Lower leg skin (tissue), 3 donors: ENCODE data around the gene KCNK7.

Experiments
- POLR2A ChIP-seq, 2 donors: fragments of 450-650 bp; IDR thresholded peaks; one replicate each; pipeline ENCODE4 v1.6.1; 2016 to 2017; ENCODE audit warnings: antibody characterized with exemption in 2 of 2, mild to moderate bottlenecking in 1 of 2, moderate library complexity in 1 of 2
- TF ChIP-seq, protein P1 (sequence below), 3 donors: fragments of 450-650 bp; IDR thresholded peaks; one replicate each; pipeline ENCODE4 v1.5.1; 2016; ENCODE audit warnings: antibody characterized with exemption in 3 of 3, mild to moderate bottlenecking in 3 of 3, moderate library complexity in 2 of 3

DNA sequence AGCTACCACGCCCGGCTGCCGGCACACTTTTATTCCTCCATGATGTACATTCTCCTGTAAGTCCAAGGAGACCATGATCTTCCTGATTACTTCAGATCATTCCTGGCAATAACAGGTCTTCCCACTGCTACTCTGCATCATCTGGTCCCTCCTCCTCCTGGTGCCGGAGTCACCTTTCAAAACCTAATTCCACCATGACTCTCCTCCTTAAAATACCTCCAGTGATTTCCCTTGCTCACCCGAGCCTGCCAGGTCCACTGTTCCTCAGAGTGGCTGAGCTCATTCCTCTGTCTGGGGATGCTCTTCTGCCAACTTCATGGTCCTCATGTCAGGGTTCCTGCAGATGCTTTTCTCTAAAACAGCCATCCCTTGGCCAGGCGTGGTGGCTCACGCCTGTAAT lies 33.6 kb downstream of the KCNK7 start:
- TF ChIP-seq POLR2A (IDR thresholded peaks at IDR 0.05), result no peak
- TF ChIP-seq, protein P1, sequence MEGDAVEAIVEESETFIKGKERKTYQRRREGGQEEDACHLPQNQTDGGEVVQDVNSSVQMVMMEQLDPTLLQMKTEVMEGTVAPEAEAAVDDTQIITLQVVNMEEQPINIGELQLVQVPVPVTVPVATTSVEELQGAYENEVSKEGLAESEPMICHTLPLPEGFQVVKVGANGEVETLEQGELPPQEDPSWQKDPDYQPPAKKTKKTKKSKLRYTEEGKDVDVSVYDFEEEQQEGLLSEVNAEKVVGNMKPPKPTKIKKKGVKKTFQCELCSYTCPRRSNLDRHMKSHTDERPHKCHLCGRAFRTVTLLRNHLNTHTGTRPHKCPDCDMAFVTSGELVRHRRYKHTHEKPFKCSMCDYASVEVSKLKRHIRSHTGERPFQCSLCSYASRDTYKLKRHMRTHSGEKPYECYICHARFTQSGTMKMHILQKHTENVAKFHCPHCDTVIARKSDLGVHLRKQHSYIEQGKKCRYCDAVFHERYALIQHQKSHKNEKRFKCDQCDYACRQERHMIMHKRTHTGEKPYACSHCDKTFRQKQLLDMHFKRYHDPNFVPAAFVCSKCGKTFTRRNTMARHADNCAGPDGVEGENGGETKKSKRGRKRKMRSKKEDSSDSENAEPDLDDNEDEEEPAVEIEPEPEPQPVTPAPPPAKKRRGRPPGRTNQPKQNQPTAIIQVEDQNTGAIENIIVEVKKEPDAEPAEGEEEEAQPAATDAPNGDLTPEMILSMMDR (IDR thresholded peaks at IDR 0.05), result no peak
